GM19240 (cell line): Measurements from ENCODE around the gene AMIGO2.

Source experiments
- DNase-seq: peaks from one replicate; pipeline ENCODE4 v3.0.0; 2011; ENCODE audit warnings: low spot score; ENCODE audit not compliant: insufficient read length

AMIGO2 gene

DNA sequence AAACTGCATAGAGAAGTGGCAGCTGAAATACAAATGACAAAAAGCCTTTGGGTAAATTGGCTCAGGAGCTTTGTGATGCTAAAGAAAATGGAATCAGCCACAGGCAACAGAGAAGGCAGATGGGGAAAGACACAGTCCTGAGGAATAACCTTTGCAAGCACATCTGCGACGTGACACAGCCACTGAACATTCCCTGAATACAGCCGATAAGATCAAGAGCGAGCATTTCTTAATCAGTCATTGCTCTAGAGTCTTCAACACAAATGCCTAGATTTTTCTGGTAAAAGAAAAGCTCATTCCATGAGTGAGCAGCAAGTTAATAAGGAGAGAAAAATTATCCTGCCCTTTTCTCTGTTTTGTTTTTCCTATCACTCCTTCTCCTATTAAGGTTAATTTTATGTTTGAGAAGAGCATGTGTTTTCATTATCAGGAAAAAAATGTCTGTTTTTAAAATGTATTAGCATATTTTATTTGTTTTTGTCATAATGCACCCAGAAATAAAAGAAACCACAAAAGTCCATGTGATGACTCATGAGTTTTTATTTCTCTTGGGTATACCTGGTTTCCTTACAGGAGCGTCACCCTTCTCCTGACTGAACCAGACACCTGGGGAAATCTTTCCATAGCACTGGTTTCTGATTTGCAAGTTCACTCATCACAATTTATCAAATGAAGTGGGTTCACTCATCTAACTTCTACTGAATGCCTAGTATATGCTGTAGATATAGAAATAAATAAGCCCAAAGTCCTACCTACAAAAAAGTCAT lies 45.8 kb downstream of the AMIGO2 start:
- DNase-seq = no peak

- DNase-seq = no peak
Observed at GRCh38 chr12:47033081-47033480, 46.7 kb downstream of the AMIGO2 start.

GRCh38 chr12:47032644-47033043 lies 47.1 kb downstream of the AMIGO2 start:
- DNase-seq = no peak

DNA sequence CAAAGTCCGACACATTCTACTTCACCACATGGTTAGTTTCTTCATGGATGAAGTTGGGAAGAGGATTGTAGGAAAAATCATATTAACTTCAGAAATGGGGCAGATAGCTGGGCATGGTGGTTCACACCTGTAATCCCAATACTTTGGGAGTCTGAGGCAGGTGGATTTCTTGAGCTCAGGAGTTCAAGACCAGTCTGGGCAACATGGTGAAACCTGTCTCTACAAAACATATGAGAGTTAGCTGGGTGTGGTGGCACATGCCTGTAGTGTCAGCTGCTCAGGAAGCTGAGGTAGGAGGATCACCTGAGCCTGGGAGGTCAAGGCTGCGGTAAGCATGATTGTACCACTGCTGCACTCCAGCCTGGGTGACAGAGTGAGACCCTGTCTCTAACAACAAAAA lies 49.9 kb downstream of the AMIGO2 start:
- no peak for DNase-seq

GRCh38 chr12:47028981-47029708 lies 50.6 kb downstream of the AMIGO2 start:
- DNase-seq = no peak

GRCh38 chr12:47028186-47028585 lies 51.6 kb downstream of the AMIGO2 start:
- no peak for DNase-seq
